Endothelial cell of umbilical vein (primary cell): ENCODE results near the gene MANF. TPM values are rescaled to one million over a fixed set of nuclear protein-coding genes. Genes with fewer than 3 reads are reported as not detected.

ENCODE experiments used
- BruUV-seq: library from RNA; stranded (reverse); fragments of 400-500 nt; replicated peaks from 2 replicates; lab custom pipeline; 2021; lab: Mats Ljungman, UMichigan
- CTCF ChIA-PET: fragments of 300-600, 350-600 bp; sonication (Branson Sonifier 250); formaldehyde crosslinking; loops from one replicate; lab custom pipeline; 2021; ENCODE audit warnings: antibody characterized with exemption, inconsistent platforms; lab: Charles Lee
- POLR2A ChIA-PET: fragments of 300-600, 350-600 bp; sonication (Branson Sonifier 250); formaldehyde crosslinking; loops from one replicate; lab custom pipeline; 2021; ENCODE audit warnings: antibody characterized with exemption, inconsistent platforms; lab: Charles Lee
- DNase-seq: peaks from one replicate; pipeline ENCODE4 v3.0.0-alpha.2; 2011; ENCODE audit warnings: low read depth, low spot score
- FAIRE-seq: peaks from 2 replicates; lab custom pipeline; 2011; peaks lifted over from hg19 to GRCh38; lab: Jason Lieb, UNC
- H2AFZ ChIP-seq: 2 replicates; pipeline ENCODE4 v1.6.0; 2012; ENCODE audit warnings: low read depth, low read length, control low read depth, inconsistent platforms
- H3K27ac ChIP-seq: 2 replicates; pipeline ENCODE4 v1.5.1; 2011; ENCODE audit warnings: low read depth, mild to moderate bottlenecking, control low read depth, low read length, moderate library complexity; ENCODE audit not compliant: insufficient read depth
- H3K27me3 ChIP-seq, 2 experiments: 2 replicates each; pipeline versions ENCODE4 v1.6.0 to v1.6.1; 2011; ENCODE audit warnings: low read length in 2 of 2, mixed read lengths in 1 of 2; ENCODE audit not compliant: control insufficient read depth in 2 of 2, insufficient read depth in 2 of 2
- H3K36me3 ChIP-seq, 2 experiments: 2 replicates in 1 of 2; 3 replicates in 1 of 2; pipeline ENCODE4 v1.5.1; 2011; ENCODE audit warnings: low read length in 2 of 2, mild to moderate bottlenecking in 1 of 2, moderate library complexity in 1 of 2; ENCODE audit not compliant: control insufficient read depth in 2 of 2, insufficient read depth in 2 of 2; ENCODE audit errors: extremely low read depth in 1 of 2
- H3K4me1 ChIP-seq: 3 replicates; pipeline ENCODE4 v1.5.1; 2011; ENCODE audit warnings: mild to moderate bottlenecking, low read length; ENCODE audit not compliant: control insufficient read depth, insufficient read depth; ENCODE audit errors: extremely low read depth
- H3K4me2 ChIP-seq: 2 replicates; pipeline ENCODE4 v1.6.1; 2011; ENCODE audit warnings: low read length, control low read depth, mixed read lengths; ENCODE audit not compliant: insufficient read depth
- H3K4me3 ChIP-seq, 3 experiments: fragments of 200-600 bp in 1 of 3; sonication (generic), shearing (Covaris generic) in 1 of 3; replicated peaks in 1 of 3; 2 replicates each; pipeline ENCODE4 v1.5.1; 2011 to 2016; ENCODE audit warnings: control low read depth in 3 of 3, low read length in 3 of 3, mild to moderate bottlenecking in 2 of 3, inconsistent platforms in 1 of 3, low read depth in 1 of 3, moderate library complexity in 1 of 3; ENCODE audit not compliant: insufficient read depth in 1 of 3
- H3K79me2 ChIP-seq: 2 replicates; pipeline ENCODE4 v1.6.0; 2012; ENCODE audit warnings: low read length, inconsistent platforms; ENCODE audit not compliant: control insufficient read depth, insufficient read depth
- H3K9ac ChIP-seq: replicated peaks from 2 replicates; pipeline ENCODE3; 2011; ENCODE audit warnings: low read length, control low read depth; ENCODE audit not compliant: insufficient read depth; ENCODE audit errors: extremely low read depth
- H3K9me1 ChIP-seq: replicated peaks from 3 replicates; pipeline ENCODE4 v1.6.0; 2011; ENCODE audit warnings: mild to moderate bottlenecking, low read length; ENCODE audit not compliant: control insufficient read depth, insufficient read depth; ENCODE audit errors: extremely low read depth
- H3K9me3 ChIP-seq: replicated peaks from 2 replicates; pipeline ENCODE4 v1.5.1; 2012; ENCODE audit warnings: low read length, inconsistent platforms; ENCODE audit not compliant: control insufficient read depth, insufficient read depth
- H4K20me1 ChIP-seq: replicated peaks from 2 replicates; pipeline ENCODE3; 2011; ENCODE audit warnings: mild to moderate bottlenecking, low read length; ENCODE audit not compliant: control insufficient read depth, insufficient read depth; ENCODE audit errors: extremely low read depth
- CTCF ChIP-seq, 2 donors: IDR thresholded peaks; 1 replicate in 1 of 2; 2 replicates in 1 of 2; pipeline ENCODE4 v1.5.1; 2011; ENCODE audit warnings: low read length in 2 of 2, mild to moderate bottlenecking in 2 of 2, moderate library complexity in 2 of 2, control low read depth in 1 of 2, inconsistent platforms in 1 of 2, low read depth in 1 of 2; ENCODE audit not compliant: insufficient read depth in 1 of 2; ENCODE audit errors: extremely low read depth in 1 of 2
- EZH2 ChIP-seq: IDR thresholded peaks from 2 replicates; pipeline ENCODE4 v1.6.1; 2012; ENCODE audit warnings: borderline replicate concordance, low read depth, mild to moderate bottlenecking, moderate library complexity, low read length, inconsistent platforms; ENCODE audit not compliant: severe bottlenecking
- FOS ChIP-seq: IDR thresholded peaks from 2 replicates; pipeline ENCODE4 v1.6.1; 2011; ENCODE audit warnings: mild to moderate bottlenecking, low read length, moderate library complexity, borderline replicate concordance; ENCODE audit not compliant: insufficient read depth
- GATA2 ChIP-seq: IDR thresholded peaks from 2 replicates; pipeline ENCODE4 v1.7.0; 2011; ENCODE audit warnings: low read depth, mild to moderate bottlenecking, moderate library complexity, mixed read lengths, low read length; ENCODE audit not compliant: insufficient read length, insufficient read depth
- JUN ChIP-seq: IDR thresholded peaks from 2 replicates; pipeline ENCODE4 v1.6.1; 2011; ENCODE audit warnings: borderline replicate concordance, low read depth; ENCODE audit not compliant: insufficient read length, insufficient read depth
- MAX ChIP-seq: IDR thresholded peaks from 2 replicates; pipeline ENCODE4 v1.6.1; 2011; ENCODE audit not compliant: insufficient read depth, insufficient read length
- MYC ChIP-seq: IDR thresholded peaks from one replicate; pipeline ENCODE4 v1.6.1; 2011; ENCODE audit warnings: mild to moderate bottlenecking, low read depth, low read length
- POLR2A ChIP-seq: IDR thresholded peaks from 2 replicates; pipeline ENCODE4 v1.6.1; 2012; ENCODE audit warnings: low read depth, mild to moderate bottlenecking, control low read depth, low read length
- POLR2AphosphoS5 ChIP-seq: IDR thresholded peaks from 2 replicates; pipeline ENCODE4 v1.6.1; 2012; ENCODE audit warnings: low read depth, mild to moderate bottlenecking, control low read depth, low read length, moderate library complexity; ENCODE audit not compliant: insufficient read depth
- dilution Hi-C: fragments of 300-500 bp; cut with MboI; formaldehyde crosslinking; loops from one replicate; pipeline ENCODE4 v1.15.0; 2019; ENCODE audit warnings: low sequenced_read_pairs; ENCODE audit not compliant: extremely low pct_ligation_motif_present
- intact Hi-C: fragments of 100-400 bp; cut with micrococcal nuclease; formaldehyde crosslinking; loops from one replicate; pipeline ENCODE4 v1.10.0; 2022
- polyA plus RNA-seq, 4 experiments: library from polyadenylated mRNA; depleted of rRNA in 3 of 4; stranded (reverse) in 3 of 4; unstranded in 1 of 4; fragments of >200 nt; gene quantifications; 2 replicates each; pipeline versions ENCODE4 v1.2.1 to v1.2.3, GENCODE V29; 2011 to 2012; ENCODE audit warnings: missing spikeins in 1 of 4
- total RNA-seq: library from RNA; stranded (reverse); gene quantifications from 2 replicates; pipeline ENCODE4 v1.2.3, GENCODE V29; 2021

The MANF gene
- total and polyA plus RNA-seq, 2 donors (not counting 3 experiments of a cell fraction or from before 2014, with no cell fraction given) = 100 to 248 TPM

- POLR2A ChIA-PET = no interaction called here
- Histone ChIP-seq H3K9ac (no peak overlapping the region), H3K79me2 (peaks cover 6% of the 10 kb centered on the region), H3K9me3 (no peaks in the 10 kb centered on the region), H3K4me2 (no peak overlapping the region), H3K27me3 (no peaks in the 10 kb centered on the region), H3K27ac (no peak overlapping the region), H3K4me3 (no peak overlapping the region), H4K20me1 (no peaks in the 10 kb centered on the region), H3K9me1 (no peaks in the 10 kb centered on the region), H2AFZ (no peak overlapping the region), H3K4me1 (peaks cover 6% of the 10 kb centered on the region), H3K36me3 (no peaks in the 10 kb centered on the region)
- dilution Hi-C loops (no loop called here), intact Hi-C loops (no loop called here)
- FAIRE-seq = no peak
- TF ChIP-seq FOS = no peak
- TF ChIP-seq MYC = no peak
- TF ChIP-seq POLR2A = no peak
- no peak for TF ChIP-seq POLR2AphosphoS5
- no peak for TF ChIP-seq JUN
- TF ChIP-seq GATA2 = no peak
- BruUV-seq = no TSS peak
- no peak for DNase-seq
- CTCF ChIA-PET = interaction anchor here (1.8 to 5.0 kb wide), 4 partner anchors 10 to 763 kb away, joined by 6 to 27 read pairs (median 10); no protein-coding TSS in a partner anchor
These were observed 5.8 kb upstream of the MANF start for GRCh38 chr3:51379301-51379700.

GRCh38 chr3:51379746-51380455 lies 5.2 kb upstream of the MANF start:
- no peaks in the 10 kb centered on the region for H4K20me1 ChIP-seq
- dilution Hi-C loops (no loop called here), intact Hi-C loops (loop anchor here (10.0 kb wide), 1 partner anchor 565 kb away; the partner anchor contains the start of genes PARP3 and RRP9)
- no peaks in the 10 kb centered on the region for H3K27me3 ChIP-seq
- H3K9me3 ChIP-seq = no peaks in the 10 kb centered on the region
- DNase-seq (no peak), FAIRE-seq (no peak)
- no peaks in the 10 kb centered on the region for H3K9me1 ChIP-seq
- no peak overlapping the region for H2AFZ ChIP-seq
- H3K4me2 ChIP-seq = no peak overlapping the region
- H3K79me2 ChIP-seq = peaks cover 9% of the 10 kb centered on the region
- H3K36me3 ChIP-seq = no peaks in the 10 kb centered on the region
- ChIA-PET POLR2A (no interaction called here), CTCF (interaction anchor here (1.6 to 5.0 kb wide), 4 partner anchors 8 to 764 kb away, joined by 6 to 27 read pairs (median 10); no protein-coding TSS in a partner anchor)
- peaks cover 6% of the 10 kb centered on the region for H3K4me1 ChIP-seq
- H3K4me3 ChIP-seq = no peak overlapping the region
- no peak overlapping the region for H3K27ac ChIP-seq
- TF ChIP-seq EZH2 (no peak), MYC (no peak), JUN (no peak), GATA2 (no peak), POLR2A (no peak), POLR2AphosphoS5 (no peak), MAX (no peak), FOS (no peak), CTCF (IDR thresholded peaks at IDR 0.05; ENCODE audit: extremely low read depth in 1 of 2, insufficient read depth in 1 of 2, low read depth in 1 of 2, low read length in 2 of 2) (no peak)
- H3K9ac ChIP-seq = no peak overlapping the region
- no TSS peak for BruUV-seq
